Measurements from ENCODE around the gene MAML3. TPM values are rescaled to one million over a fixed set of nuclear protein-coding genes. Genes with fewer than 3 reads are reported as not detected.
A peak's percentile ranks its signal among the peaks of the same experiment; 100 is the strongest.

MAML3 gene
- total RNA-seq, 4 donors from 2014 or later: 16.1 to 40.0 (median 18.1) TPM

- intact Hi-C loops (cut with DNase I; ENCODE audit: low total_unique reads): no loop called here
- TF ChIP-seq POLR2AphosphoS5 (IDR thresholded peaks at IDR 0.05) (no peak), EP300 (IDR thresholded peaks at IDR 0.05; ENCODE audit: low read depth) (no peak), CTCF (IDR thresholded peaks at IDR 0.05) (no peak), POLR2A (IDR thresholded peaks at IDR 0.05) (no peak)
- Histone ChIP-seq H3K36me3 (no peaks in the 10 kb centered on the region), H3K4me3 (no peak overlapping the region), H3K9me3 (no peaks in the 10 kb centered on the region), H3K27me3 (no peaks in the 10 kb centered on the region), H3K4me1 (peaks cover 0 to 30% (median 7%) of the 10 kb centered on the region in 4 donors), H3K27ac (peak overlapping the region in 1 of 4 donors; percentile 8)
- in situ Hi-C loops (cut with MboI; ENCODE audit: low pct_ligation_motif_present in 1 of 4, low pct_unique_long_range_greater_than_20kb in 1 of 4, low sequenced_read_pairs in 3 of 4): no loop called here
- no peak for DNase-seq
Observed at GRCh38 chr4:140108713-140109230, 45.2 kb downstream of the MAML3 start.

- DNase-seq: no peak
- Histone ChIP-seq H3K27ac (peak overlapping the region in 1 of 4 donors; percentile 8), H3K4me1 (peaks cover 0 to 30% (median 7%) of the 10 kb centered on the region in 4 donors), H3K4me3 (no peak overlapping the region), H3K27me3 (no peaks in the 10 kb centered on the region), H3K36me3 (no peaks in the 10 kb centered on the region), H3K9me3 (no peaks in the 10 kb centered on the region)
- TF ChIP-seq EP300 (IDR thresholded peaks at IDR 0.05; ENCODE audit: low read depth) (no peak), POLR2A (IDR thresholded peaks at IDR 0.05) (no peak), POLR2AphosphoS5 (IDR thresholded peaks at IDR 0.05) (no peak), CTCF (IDR thresholded peaks at IDR 0.05) (no peak)
- intact Hi-C loops (cut with DNase I; ENCODE audit: low total_unique reads) (no loop called here), in situ Hi-C loops (cut with MboI; ENCODE audit: low pct_ligation_motif_present in 1 of 4, low pct_unique_long_range_greater_than_20kb in 1 of 4, low sequenced_read_pairs in 3 of 4) (no loop called here)
- 46 to 50% methylated on average over 2 to 4 of the region's 4 CpGs for WGBS, 2 donors (ENCODE audit: low coverage in 1 of 2)
Observed at GRCh38 chr4:140108243-140108642, 45.7 kb downstream of the MAML3 start.

- WGBS, 2 donors (ENCODE audit: low coverage in 1 of 2): 63 to 78% methylated on average over 1 of the region's 1 CpG
- DNase-seq: no peak
Observed at GRCh38 chr4:140106289-140106844, 47.6 kb downstream of the MAML3 start.

GRCh38 chr4:140105436-140105835, 48.5 kb downstream of the MAML3 start:
- TF ChIP-seq EP300 (IDR thresholded peaks at IDR 0.05; ENCODE audit: low read depth) (no peak), CTCF (IDR thresholded peaks at IDR 0.05) (no peak), POLR2A (IDR thresholded peaks at IDR 0.05) (no peak), POLR2AphosphoS5 (IDR thresholded peaks at IDR 0.05) (no peak)
- WGBS, 2 donors (ENCODE audit: low coverage in 1 of 2): 83 to 86% methylated on average over 2 of the region's 2 CpGs
- H3K27me3 ChIP-seq: no peaks in the 10 kb centered on the region
- DNase-seq: no peak
- peaks cover 0 to 15% (median 4%) of the 10 kb centered on the region in 4 donors for H3K4me1 ChIP-seq
- H3K36me3 ChIP-seq: no peaks in the 10 kb centered on the region
- H3K9me3 ChIP-seq: no peaks in the 10 kb centered on the region
- intact Hi-C loops (cut with DNase I; ENCODE audit: low total_unique reads) (no loop called here), in situ Hi-C loops (cut with MboI; ENCODE audit: low pct_ligation_motif_present in 1 of 4, low pct_unique_long_range_greater_than_20kb in 1 of 4, low sequenced_read_pairs in 3 of 4) (no loop called here)
- H3K4me3 ChIP-seq: no peak overlapping the region
- H3K27ac ChIP-seq: no peak overlapping the region

More at GRCh38 chr4:140106289-140106844, 47.6 kb downstream of the MAML3 start:
- no peaks in the 10 kb centered on the region for H3K9me3 ChIP-seq
- intact Hi-C loops (cut with DNase I; ENCODE audit: low total_unique reads): no loop called here
- peaks cover 0 to 24% (median 7%) of the 10 kb centered on the region in 4 donors for H3K4me1 ChIP-seq
- TF ChIP-seq POLR2AphosphoS5 (IDR thresholded peaks at IDR 0.05): no peak
- TF ChIP-seq CTCF (IDR thresholded peaks at IDR 0.05): no peak
- no peak for TF ChIP-seq EP300 (IDR thresholded peaks at IDR 0.05; ENCODE audit: low read depth)
- no peak for TF ChIP-seq POLR2A (IDR thresholded peaks at IDR 0.05)
- in situ Hi-C loops (cut with MboI; ENCODE audit: low pct_ligation_motif_present in 1 of 4, low pct_unique_long_range_greater_than_20kb in 1 of 4, low sequenced_read_pairs in 3 of 4): no loop called here
- no peaks in the 10 kb centered on the region for H3K27me3 ChIP-seq
- H3K36me3 ChIP-seq: no peaks in the 10 kb centered on the region
- no peak overlapping the region for H3K4me3 ChIP-seq
- no peak overlapping the region for H3K27ac ChIP-seq

Data from transverse colon (tissue), 4 donors.